HFFc6 (cell line): Measurements from ENCODE around the gene ARL8B. TPM values are rescaled to one million over a fixed set of nuclear protein-coding genes. Genes with fewer than 3 reads are reported as not detected.

Experiments
- DNase-seq: peaks from one replicate; pipeline ENCODE4 v3.0.0-alpha.2; 2018
- H3K27ac Mint-ChIP-seq: 2 replicates; pipeline ENCODE4 v1.8.0; 2020; ENCODE audit warnings: mild to moderate bottlenecking, mixed read lengths
- H3K27me3 Mint-ChIP-seq: 2 replicates; pipeline ENCODE4 v1.8.0; 2021; ENCODE audit warnings: mild to moderate bottlenecking, moderate library complexity, mixed read lengths; ENCODE audit not compliant: insufficient read depth
- H3K36me3 Mint-ChIP-seq: 2 replicates; pipeline ENCODE4 v1.8.0; 2021; ENCODE audit warnings: low read depth, mixed read lengths
- H3K4me1 Mint-ChIP-seq: 2 replicates; pipeline ENCODE4 v1.8.0; 2020; ENCODE audit warnings: low read depth, mixed read lengths
- H3K4me3 Mint-ChIP-seq: 2 replicates; pipeline ENCODE4 v1.8.0; 2020; ENCODE audit warnings: mild to moderate bottlenecking, moderate library complexity, mixed read lengths
- H3K9me3 Mint-ChIP-seq: 2 replicates; pipeline ENCODE4 v1.8.0; 2020; ENCODE audit warnings: mild to moderate bottlenecking, mixed read lengths
- total RNA-seq, 6 experiments: library from RNA; stranded (reverse); fragmentation: NEBNext Ultra II Directional; extraction: Animal tissue kit (Norgen Biotek cat#: 25700); gene quantifications; 2 replicates in 1 of 6; 3 replicates in 5 of 6; pipeline ENCODE4 v1.2.3, GENCODE V29; 2021
- TF ChIP-seq, protein P1 (sequence below): fragments of 200-600 bp; sonication (generic); IDR thresholded peaks from 2 replicates; pipeline ENCODE4 v1.5.0; 2021; ENCODE audit warnings: antibody characterized with exemption, mild to moderate bottlenecking

The ARL8B gene
- total RNA-seq, 6 experiments from 2014 or later, result 48.9 to 64.7 (median 53.7) TPM

DNA sequence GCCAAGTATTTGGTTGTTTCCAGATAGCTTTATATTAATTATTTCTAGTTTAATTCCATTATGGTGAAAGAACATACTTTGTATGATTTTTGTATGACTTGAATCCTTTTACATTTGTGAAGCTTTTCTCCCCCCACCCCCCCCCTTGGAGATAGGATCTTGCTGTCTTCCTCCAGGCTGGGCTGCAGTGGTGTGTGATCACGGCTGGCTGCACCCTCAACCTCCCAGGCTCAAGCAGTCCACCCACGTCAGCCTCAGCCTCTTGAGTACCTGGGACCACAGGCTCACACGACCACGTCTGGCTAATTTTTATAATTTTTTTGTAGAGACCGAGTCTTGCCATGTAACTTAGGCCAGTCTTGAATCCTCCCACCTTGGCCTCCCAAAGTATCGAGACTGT is 29.5 kb downstream of the ARL8B start:
- Mint-ChIP-seq H3K4me1 (peaks cover 22% of the 10 kb centered on the region), H3K9me3 (no peaks in the 10 kb centered on the region), H3K36me3 (peaks cover 12% of the 10 kb centered on the region), H3K27me3 (no peaks in the 10 kb centered on the region; the same call in 1 of the 2 replicates), H3K4me3 (no peak overlapping the region), H3K27ac (no peak overlapping the region)
- DNase-seq, result no peak
- TF ChIP-seq, protein P1, sequence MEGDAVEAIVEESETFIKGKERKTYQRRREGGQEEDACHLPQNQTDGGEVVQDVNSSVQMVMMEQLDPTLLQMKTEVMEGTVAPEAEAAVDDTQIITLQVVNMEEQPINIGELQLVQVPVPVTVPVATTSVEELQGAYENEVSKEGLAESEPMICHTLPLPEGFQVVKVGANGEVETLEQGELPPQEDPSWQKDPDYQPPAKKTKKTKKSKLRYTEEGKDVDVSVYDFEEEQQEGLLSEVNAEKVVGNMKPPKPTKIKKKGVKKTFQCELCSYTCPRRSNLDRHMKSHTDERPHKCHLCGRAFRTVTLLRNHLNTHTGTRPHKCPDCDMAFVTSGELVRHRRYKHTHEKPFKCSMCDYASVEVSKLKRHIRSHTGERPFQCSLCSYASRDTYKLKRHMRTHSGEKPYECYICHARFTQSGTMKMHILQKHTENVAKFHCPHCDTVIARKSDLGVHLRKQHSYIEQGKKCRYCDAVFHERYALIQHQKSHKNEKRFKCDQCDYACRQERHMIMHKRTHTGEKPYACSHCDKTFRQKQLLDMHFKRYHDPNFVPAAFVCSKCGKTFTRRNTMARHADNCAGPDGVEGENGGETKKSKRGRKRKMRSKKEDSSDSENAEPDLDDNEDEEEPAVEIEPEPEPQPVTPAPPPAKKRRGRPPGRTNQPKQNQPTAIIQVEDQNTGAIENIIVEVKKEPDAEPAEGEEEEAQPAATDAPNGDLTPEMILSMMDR, result no peak

DNA sequence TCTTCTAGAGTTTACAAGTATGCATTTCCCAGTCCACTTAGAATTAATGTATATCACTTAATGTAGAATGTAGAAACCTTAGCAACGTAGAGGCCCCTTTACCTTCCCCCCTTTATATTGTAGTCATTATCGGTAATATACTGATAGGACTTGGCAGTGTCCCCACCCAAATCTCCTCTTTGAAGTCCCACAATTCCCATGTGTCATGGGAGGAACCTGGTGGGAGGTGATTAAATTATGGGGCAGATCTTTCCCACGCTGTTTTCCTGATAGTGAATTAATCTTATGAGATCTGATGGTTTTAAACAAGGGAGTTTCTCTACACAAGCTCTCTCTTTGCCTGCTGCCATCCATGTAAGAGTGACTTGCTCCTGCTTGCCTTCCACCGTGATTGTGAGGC is 31.0 kb downstream of the ARL8B start:
- peaks cover 22% of the 10 kb centered on the region for H3K4me1 Mint-ChIP-seq
- no peak for DNase-seq
- no peaks in the 10 kb centered on the region for H3K9me3 Mint-ChIP-seq
- no peak overlapping the region for H3K4me3 Mint-ChIP-seq
- H3K27me3 Mint-ChIP-seq, result no peaks in the 10 kb centered on the region
- H3K27ac Mint-ChIP-seq, result no peak overlapping the region
- TF ChIP-seq, protein P1, result no peak
- H3K36me3 Mint-ChIP-seq, result no peaks in the 10 kb centered on the region

- TF ChIP-seq, protein P1, result no peak
- H3K27ac Mint-ChIP-seq, result no peak overlapping the region
- no peaks in the 10 kb centered on the region for H3K9me3 Mint-ChIP-seq
- no peak for DNase-seq
- no peaks in the 10 kb centered on the region for H3K36me3 Mint-ChIP-seq
- no peaks in the 10 kb centered on the region for H3K27me3 Mint-ChIP-seq
- H3K4me3 Mint-ChIP-seq, result no peak overlapping the region
- H3K4me1 Mint-ChIP-seq, result peaks cover 19% of the 10 kb centered on the region
These were observed 33.1 kb downstream of the ARL8B start for GRCh38 chr3:5155241-5155640.

DNA sequence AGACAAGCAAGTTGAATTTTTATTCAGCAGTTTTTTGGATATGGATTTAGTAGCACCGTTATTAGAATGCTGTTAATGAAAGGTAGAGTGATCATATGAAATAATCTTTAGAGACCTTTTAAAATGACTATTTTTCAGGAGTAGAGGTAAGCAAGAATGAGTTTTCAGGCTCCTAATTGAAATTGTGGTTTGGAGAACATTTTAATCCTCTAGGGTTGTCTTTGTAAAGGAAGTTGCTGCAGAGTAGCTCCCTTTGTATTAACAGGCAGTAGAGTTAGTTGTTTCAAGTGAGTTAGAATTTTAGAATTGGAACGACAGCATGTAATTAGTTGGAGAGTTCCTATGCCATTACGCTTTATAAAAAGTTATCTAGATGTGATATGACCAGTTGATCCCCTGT is 38.2 kb downstream of the ARL8B start:
- Mint-ChIP-seq H3K4me3 (no peak overlapping the region), H3K9me3 (no peaks in the 10 kb centered on the region)
- TF ChIP-seq, protein P1, result no peak

GRCh38 chr3:5160940-5161858 is 39.1 kb downstream of the ARL8B start:
- TF ChIP-seq, protein P1, result no peak
- no peak overlapping the region; the same call in 1 of the 2 replicates for H3K4me3 Mint-ChIP-seq
- H3K27me3 Mint-ChIP-seq, result peaks cover 2% of the 10 kb centered on the region; the same call in 1 of the 2 replicates
- H3K36me3 Mint-ChIP-seq, result no peaks in the 10 kb centered on the region
- H3K4me1 Mint-ChIP-seq, result peaks cover 42% of the 10 kb centered on the region
- no peaks in the 10 kb centered on the region for H3K9me3 Mint-ChIP-seq
- peak; percentile 19 for DNase-seq
- H3K27ac Mint-ChIP-seq, result peak overlapping the region; percentile 73

More for the DNA sequence above, 38.2 kb downstream of the ARL8B start:
- Mint-ChIP-seq H3K36me3 (no peaks in the 10 kb centered on the region), H3K27me3 (peaks cover 2% of the 10 kb centered on the region; the same call in 1 of the 2 replicates), H3K4me1 (peaks cover 43% of the 10 kb centered on the region), H3K27ac (no peak overlapping the region)
- DNase-seq, result no peak
